A673 (cell line): ENCODE results near the gene NOD1.

Experiments
- EZH2 ChIP-seq: fragments of 200-600 bp; sonication (generic); IDR thresholded peaks from 2 replicates; pipeline ENCODE4 v1.6.1; 2017; ENCODE audit warnings: borderline replicate concordance, low read depth, mild to moderate bottlenecking, mixed read lengths, antibody characterized with exemption, low read length; ENCODE audit not compliant: poor library complexity, severe bottlenecking
- TF ChIP-seq, protein P1 (sequence below): fragments of 300-800, 200-600 bp; sonication (generic); conservative IDR thresholded peaks from 2 replicates; pipeline ENCODE4 v1.5.1; 2017; ENCODE audit warnings: low read depth, mild to moderate bottlenecking, antibody characterized with exemption, low read length, moderate library complexity, mixed read lengths

DNA sequence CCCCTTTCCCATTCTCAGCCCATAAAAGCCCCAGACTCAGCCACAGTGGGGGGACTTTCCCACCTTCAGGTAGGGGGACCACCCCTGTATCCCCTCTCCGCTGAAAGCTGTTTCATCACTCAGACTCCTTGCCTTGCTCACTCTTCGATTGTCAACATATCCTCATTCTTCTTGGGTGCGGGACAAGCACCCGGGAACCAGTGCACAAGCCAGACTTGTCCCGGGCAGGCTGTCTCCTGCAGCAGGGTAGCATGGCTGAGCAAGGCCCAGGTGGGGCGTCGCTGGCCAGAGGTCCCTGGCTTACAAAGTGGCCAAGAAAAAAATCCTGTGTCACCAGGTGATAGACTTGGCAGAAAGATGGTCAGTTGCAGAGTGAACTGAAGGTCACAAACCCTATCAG lies 64.7 kb downstream of the NOD1 start:
- TF ChIP-seq, protein P1, sequence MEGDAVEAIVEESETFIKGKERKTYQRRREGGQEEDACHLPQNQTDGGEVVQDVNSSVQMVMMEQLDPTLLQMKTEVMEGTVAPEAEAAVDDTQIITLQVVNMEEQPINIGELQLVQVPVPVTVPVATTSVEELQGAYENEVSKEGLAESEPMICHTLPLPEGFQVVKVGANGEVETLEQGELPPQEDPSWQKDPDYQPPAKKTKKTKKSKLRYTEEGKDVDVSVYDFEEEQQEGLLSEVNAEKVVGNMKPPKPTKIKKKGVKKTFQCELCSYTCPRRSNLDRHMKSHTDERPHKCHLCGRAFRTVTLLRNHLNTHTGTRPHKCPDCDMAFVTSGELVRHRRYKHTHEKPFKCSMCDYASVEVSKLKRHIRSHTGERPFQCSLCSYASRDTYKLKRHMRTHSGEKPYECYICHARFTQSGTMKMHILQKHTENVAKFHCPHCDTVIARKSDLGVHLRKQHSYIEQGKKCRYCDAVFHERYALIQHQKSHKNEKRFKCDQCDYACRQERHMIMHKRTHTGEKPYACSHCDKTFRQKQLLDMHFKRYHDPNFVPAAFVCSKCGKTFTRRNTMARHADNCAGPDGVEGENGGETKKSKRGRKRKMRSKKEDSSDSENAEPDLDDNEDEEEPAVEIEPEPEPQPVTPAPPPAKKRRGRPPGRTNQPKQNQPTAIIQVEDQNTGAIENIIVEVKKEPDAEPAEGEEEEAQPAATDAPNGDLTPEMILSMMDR, result no peak
- no peak for TF ChIP-seq EZH2
